Non-pigmented ciliary epithelial cell (primary cell): Measurements from ENCODE around the gene NEK4.

ENCODE experiments used
- DNase-seq: peaks from one replicate; pipeline ENCODE4 v3.0.0-alpha.2; 2010; ENCODE audit warnings: low read depth

The NEK4 gene

DNA sequence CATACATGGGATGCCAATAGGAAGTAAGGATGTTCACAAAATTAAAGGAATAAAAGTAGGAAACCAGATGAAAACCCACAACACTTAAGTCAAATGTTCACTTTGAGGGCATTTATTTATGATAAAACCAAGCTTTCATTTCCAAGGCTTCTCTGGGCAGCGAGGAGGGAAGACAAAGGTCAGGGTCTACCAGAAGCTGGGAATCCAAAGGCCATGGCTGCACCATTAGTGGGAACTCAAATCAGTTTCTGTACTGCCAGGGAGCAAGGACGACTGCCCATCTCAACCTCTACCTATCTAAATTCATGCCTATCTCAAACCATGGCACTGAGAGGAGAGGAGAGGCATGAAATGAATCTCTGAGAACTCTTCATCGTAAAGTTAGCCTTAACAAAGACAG is 107.6 kb downstream of the NEK4 start:
- no peak for DNase-seq

DNA sequence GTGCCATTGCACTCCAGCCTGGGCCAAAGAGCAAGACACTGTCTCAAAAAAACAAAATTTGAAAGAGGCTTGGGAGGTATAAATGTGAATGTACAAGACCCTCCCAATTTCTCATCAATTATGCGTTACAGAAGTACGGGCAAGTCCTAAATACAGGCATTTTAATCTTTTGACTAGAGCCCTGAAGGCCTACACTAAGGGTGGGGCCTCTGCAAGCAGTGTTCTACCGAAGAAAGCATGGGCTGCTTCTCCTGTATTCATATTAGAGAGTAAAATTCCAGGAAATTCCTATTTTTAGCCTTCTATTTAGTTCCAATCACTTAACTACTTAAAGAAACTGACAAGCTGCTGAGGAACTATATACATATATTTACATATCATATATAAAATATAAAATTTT is 110.7 kb downstream of the NEK4 start:
- no peak for DNase-seq
